HepG2 (cell line): ENCODE results near the gene HTR3C. TPM values are rescaled to one million over a fixed set of nuclear protein-coding genes. Genes with fewer than 3 reads are reported as not detected.

Source experiments
- AFF4 ChIP-seq: sonication (generic); formaldehyde crosslinking; IDR thresholded peaks from 2 replicates; pipeline ENCODE4 v1.4.0; 2020; ENCODE audit warnings: missing genetic modification reagents
- ATF7-NPFF ChIP-seq: sonication (generic); formaldehyde crosslinking; IDR thresholded peaks from 2 replicates; pipeline ENCODE4 v1.8.1; 2023; ENCODE audit warnings: mild to moderate bottlenecking, low read depth, missing genetic modification reagents, moderate library complexity
- CCAR2 ChIP-seq: fragments of 200-400 bp; formaldehyde crosslinking; optimal IDR thresholded peaks from 2 replicates; pipeline ENCODE3; 2018; ENCODE audit warnings: low read depth, mild to moderate bottlenecking, low read length, moderate library complexity
- GMEB1 ChIP-seq: sonication (generic); formaldehyde crosslinking; IDR thresholded peaks from 2 replicates; pipeline ENCODE4 v1.5.1; 2020; ENCODE audit warnings: missing genetic modification reagents, mild to moderate bottlenecking, borderline replicate concordance
- HNF4G ChIP-seq, 2 experiments: sonication (generic) in 1 of 2; formaldehyde crosslinking in 1 of 2; IDR thresholded peaks; 2 replicates each; pipeline versions ENCODE4 v1.4.0 to v1.6.1; 2011 to 2020; ENCODE audit warnings: borderline replicate concordance in 2 of 2, low read depth in 2 of 2, mild to moderate bottlenecking in 2 of 2, low read length in 1 of 2, missing genetic modification reagents in 1 of 2, moderate library complexity in 1 of 2
- KMT2A ChIP-seq: sonication (generic); formaldehyde crosslinking; IDR thresholded peaks from 2 replicates; pipeline ENCODE4 v1.4.0; 2020; ENCODE audit warnings: missing genetic modification reagents
- MAZ ChIP-seq, 2 experiments: sonication (generic) in 1 of 2; formaldehyde crosslinking in 1 of 2; IDR thresholded peaks; 2 replicates each; pipeline versions ENCODE4 v1.5.0 to v1.6.1; 2012 to 2020; ENCODE audit warnings: low read depth in 2 of 2, mild to moderate bottlenecking in 2 of 2, borderline replicate concordance in 1 of 2, improper control_type of control experiment in 1 of 2, low read length in 1 of 2, missing genetic modification reagents in 1 of 2, moderate library complexity in 1 of 2
- MLX ChIP-seq: IDR thresholded peaks from 2 replicates; pipeline ENCODE4 v1.6.1; 2016
- PLRG1 ChIP-seq: fragments of 450-650 bp; conservative IDR thresholded peaks from 2 replicates; pipeline ENCODE4 v1.6.1; 2016
- YEATS2 ChIP-seq: sonication (generic); formaldehyde crosslinking; IDR thresholded peaks from 2 replicates; pipeline ENCODE4 v1.4.0; 2020; ENCODE audit warnings: missing genetic modification reagents, borderline replicate concordance
- YEATS4 ChIP-seq: sonication (generic); formaldehyde crosslinking; IDR thresholded peaks from 2 replicates; pipeline ENCODE4 v1.4.0; 2020; ENCODE audit warnings: missing genetic modification reagents, borderline replicate concordance
- ZBTB49 ChIP-seq: sonication (generic); formaldehyde crosslinking; IDR thresholded peaks from 2 replicates; pipeline ENCODE4 v1.4.0; 2020; ENCODE audit warnings: missing genetic modification reagents, borderline replicate concordance
- ZFP37 ChIP-seq: sonication (generic); formaldehyde crosslinking; IDR thresholded peaks from 2 replicates; pipeline ENCODE4 v1.4.0; 2020; ENCODE audit warnings: missing genetic modification reagents, borderline replicate concordance
- ZNF275 ChIP-seq: sonication (generic); formaldehyde crosslinking; IDR thresholded peaks from 2 replicates; pipeline ENCODE4 v1.8.0; 2022; ENCODE audit warnings: missing genetic modification reagents, mild to moderate bottlenecking, inconsistent platforms, borderline replicate concordance
- ZNF30 ChIP-seq: sonication (generic); formaldehyde crosslinking; IDR thresholded peaks from 2 replicates; pipeline ENCODE4 v1.5.0; 2020; ENCODE audit warnings: mild to moderate bottlenecking, missing genetic modification reagents
- ZNF33A ChIP-seq: sonication (generic); formaldehyde crosslinking; IDR thresholded peaks from 2 replicates; pipeline ENCODE4 v1.5.1; 2020; ENCODE audit warnings: missing genetic modification reagents, mild to moderate bottlenecking, moderate library complexity, borderline replicate concordance
- ZNF850 ChIP-seq: sonication (generic); formaldehyde crosslinking; conservative IDR thresholded peaks from 2 replicates; pipeline ENCODE4 v1.9.0; 2021; ENCODE audit warnings: mild to moderate bottlenecking, missing genetic modification reagents
- polyA plus RNA-seq, 8 experiments: library from polyadenylated mRNA; depleted of rRNA in 3 of 8; stranded (reverse) in 7 of 8; unstranded in 1 of 8; fragments of >200 nt; fragmentation: Illumina TruSeq in 4 of 8; extraction: Trizol in 4 of 8; gene quantifications; 2 replicates each; pipeline versions ENCODE4 v1.2.1 to v1.2.3, GENCODE V29; 2011 to 2016; ENCODE audit warnings: low read depth in 4 of 8, missing spikeins in 1 of 8, mixed read lengths in 1 of 8; ENCODE audit not compliant: insufficient read depth in 1 of 8
- total RNA-seq, 5 experiments: library from RNA; depleted of rRNA; stranded (reverse); fragments of >200 nt; fragmentation: Illumina TruSeq; extraction: Trizol; gene quantifications; 2 replicates each; pipeline ENCODE4 v1.2.3, GENCODE V29; 2016; ENCODE audit warnings: low read depth in 1 of 5

Gene HTR3C
- total and polyA plus RNA-seq, 2 of the 13 experiments (the other 11 are each of a cell fraction or from before 2014, with no cell fraction given), result not detected

- TF ChIP-seq AFF4, result no peak
- no peak for TF ChIP-seq ZNF33A (CRISPR knock-in tag)
- peak; percentile 56; the same call in 1 of the 2 replicates for TF ChIP-seq YEATS4
- no peak for TF ChIP-seq ZBTB49
- TF ChIP-seq ZFP37, result no peak
- no peak for TF ChIP-seq CCAR2
- TF ChIP-seq ZNF30 (CRISPR knock-in tag), result no peak
- TF ChIP-seq ZNF850 (CRISPR knock-in tag), result no peak
- 0 out of 2 replicates have a peak, but pooled peaks have one; percentile 61 for TF ChIP-seq ZNF275 (CRISPR knock-in tag)
- TF ChIP-seq HNF4G (IDR thresholded peaks at IDR 0.05; ENCODE audit: borderline replicate concordance, low read depth, low read length), result no peak
- TF ChIP-seq HNF4G (CRISPR knock-in tag; IDR thresholded peaks at IDR 0.05; ENCODE audit: borderline replicate concordance, low read depth), result no peak
- 0 out of 2 replicates have a peak, but pooled peaks have one; percentile 28 for TF ChIP-seq KMT2A (CRISPR knock-in tag)
- TF ChIP-seq YEATS2 (CRISPR knock-in tag), result peak; percentile 83; the same call in 1 of the 2 replicates
- TF ChIP-seq PLRG1, result no peak
- 0 out of 2 replicates have a peak, but pooled peaks have one; percentile 32 for TF ChIP-seq MLX
- TF ChIP-seq GMEB1, result peak; percentile 62; the same call in 1 of the 2 replicates
- no peak; the same call in 1 of the 2 replicates for TF ChIP-seq ATF7-NPFF (CRISPR knock-in tag)
- peak; percentile 37; the same call in 1 of the 2 replicates for TF ChIP-seq MAZ (IDR thresholded peaks at IDR 0.05; ENCODE audit: borderline replicate concordance, low read depth, low read length)
- no peak; the same call in 1 of the 2 replicates for TF ChIP-seq MAZ (CRISPR knock-in tag; IDR thresholded peaks at IDR 0.05; ENCODE audit: low read depth)
These were observed 35.0 kb upstream of the HTR3C start, which contains the start of gene ABCC5 (continued) for GRCh38 chr3:184017672-184018423.
